GM12878 (cell line): ENCODE results near the gene HID1. TPM values are rescaled to one million over a fixed set of nuclear protein-coding genes. Genes with fewer than 3 reads are reported as not detected.

Experiments used
- ATAC-seq: fragments of 200-7000 bp; cut with Tn5 transposase; 3 replicates; pipeline ENCODE4 v1.9.1; 2020; ENCODE audit warnings: mild to moderate bottlenecking, moderate library complexity
- BruUV-seq: library from RNA; stranded (reverse); fragments of 400-500 nt; replicated peaks from 2 replicates; lab custom pipeline; 2021; lab: Mats Ljungman, UMichigan
- CTCF ChIA-PET: fragments of 300-600 bp; sonication (Branson Sonifier 250); formaldehyde crosslinking; extraction: SDS; loops from one replicate; lab custom pipeline; 2021; ENCODE audit warnings: inconsistent platforms; lab: Yijun Ruan, JAX
- POLR2A ChIA-PET: fragments of 350-600 bp; formaldehyde crosslinking; extraction: SDS; loops from one replicate; lab custom pipeline; 2021; ENCODE audit warnings: inconsistent platforms; lab: Charles Lee
- RAD21 ChIA-PET: fragments of 300-600 bp; sonication (Branson Sonifier 250); formaldehyde crosslinking; loops from one replicate; lab custom pipeline; 2023; ENCODE audit warnings: antibody characterized with exemption; ENCODE audit not compliant: unreplicated experiment; lab: Charles Lee
- SMC1A ChIA-PET: fragments of 300-600 bp; sonication (Branson Sonifier 250); formaldehyde crosslinking; loops from one replicate; lab custom pipeline; 2023; ENCODE audit not compliant: unreplicated experiment, uncharacterized antibody; lab: Charles Lee
- DNase-seq: peaks from one replicate; pipeline ENCODE4 v3.0.0-alpha.2; 2011; ENCODE audit warnings: low read depth, low spot score
- FAIRE-seq: peaks from 3 replicates; lab custom pipeline; 2011; peaks lifted over from hg19 to GRCh38; lab: Jason Lieb, UNC
- H2AFZ ChIP-seq: 2 replicates; pipeline ENCODE4 v1.6.0; 2011; ENCODE audit warnings: low read depth, low read length, control low read depth; ENCODE audit not compliant: control insufficient read depth
- H3K27ac ChIP-seq: 2 replicates; pipeline ENCODE4 v1.5.1; 2011; ENCODE audit warnings: control low read depth; ENCODE audit not compliant: control insufficient read depth, insufficient read depth
- H3K27me3 ChIP-seq, 2 experiments: replicated peaks in 1 of 2; 2 replicates each; pipeline versions ENCODE4 v1.6.0 to v1.6.1; 2011; ENCODE audit warnings: low read length in 1 of 2; ENCODE audit not compliant: control insufficient read depth in 2 of 2, insufficient read depth in 2 of 2
- H3K36me3 ChIP-seq, 2 experiments: 2 replicates each; pipeline ENCODE4 v1.5.1; 2011; ENCODE audit warnings: low read length in 1 of 2; ENCODE audit not compliant: control insufficient read depth in 2 of 2, insufficient read depth in 2 of 2
- H3K4me1 ChIP-seq: 2 replicates; pipeline ENCODE4 v1.6.1; 2011; ENCODE audit warnings: mild to moderate bottlenecking, low read length, moderate library complexity, mixed read lengths; ENCODE audit not compliant: control insufficient read depth, insufficient read depth
- H3K4me2 ChIP-seq: 2 replicates; pipeline ENCODE4 v1.6.0; 2011; ENCODE audit warnings: control low read depth; ENCODE audit not compliant: control insufficient read depth, insufficient read depth
- H3K4me3 ChIP-seq: fragments of 200-600 bp; sonication (generic); 2 replicates; pipeline ENCODE4 v1.5.1; 2016
- H3K79me2 ChIP-seq: 2 replicates; pipeline ENCODE4 v1.6.0; 2011; ENCODE audit warnings: low read length; ENCODE audit not compliant: control insufficient read depth, insufficient read depth
- H3K9ac ChIP-seq: 2 replicates; pipeline ENCODE4 v1.8.0; 2011; ENCODE audit warnings: low read length, control low read depth, mixed read lengths; ENCODE audit not compliant: control insufficient read depth, insufficient read depth
- H3K9me3 ChIP-seq: replicated peaks from 3 replicates; pipeline ENCODE4 v1.5.1; 2011; ENCODE audit warnings: mild to moderate bottlenecking, low read length; ENCODE audit not compliant: control insufficient read depth, insufficient read depth
- H4K20me1 ChIP-seq: 2 replicates; pipeline ENCODE4 v1.6.0; 2011; ENCODE audit not compliant: control insufficient read depth, insufficient read depth
- ASH2L ChIP-seq: fragments of 300-600, 200-600 bp; sonication (generic); IDR thresholded peaks from 2 replicates; pipeline ENCODE4 v1.6.1; 2017; ENCODE audit warnings: low read depth, mild to moderate bottlenecking, borderline replicate concordance
- ATF7 ChIP-seq: fragments of 450-650 bp; IDR thresholded peaks from 2 replicates; pipeline ENCODE4 v1.6.1; 2016; ENCODE audit warnings: low read depth, mild to moderate bottlenecking
- BACH1 ChIP-seq: fragments of 450-650 bp; IDR thresholded peaks from 2 replicates; pipeline ENCODE4 v1.6.1; 2017; ENCODE audit warnings: mild to moderate bottlenecking, borderline replicate concordance
- EGR1 ChIP-seq, 2 experiments: IDR thresholded peaks; 1 replicate in 1 of 2; 2 replicates in 1 of 2; pipeline ENCODE4 v1.6.1; 2011 to 2012; ENCODE audit warnings: low read depth in 2 of 2, low read length in 2 of 2, borderline replicate concordance in 1 of 2, mild to moderate bottlenecking in 1 of 2, moderate library complexity in 1 of 2
- NKRF ChIP-seq: fragments of 450-650 bp; conservative IDR thresholded peaks from 2 replicates; pipeline ENCODE4 v1.6.1; 2017; ENCODE audit warnings: mild to moderate bottlenecking, moderate library complexity
- RFX5 ChIP-seq: IDR thresholded peaks from 2 replicates; pipeline ENCODE4 v1.6.1; 2011; ENCODE audit warnings: low read depth, low read length, improper control_type of control experiment
- RUNX3 ChIP-seq: IDR thresholded peaks from 2 replicates; pipeline ENCODE4 v1.6.1; 2012; ENCODE audit warnings: low read length, inconsistent platforms
- SRF ChIP-seq, 2 experiments: IDR thresholded peaks; 2 replicates each; pipeline ENCODE4 v1.6.1; 2011; ENCODE audit warnings: low read depth in 2 of 2, low read length in 2 of 2, mild to moderate bottlenecking in 1 of 2, moderate library complexity in 1 of 2
- TCF3 ChIP-seq: IDR thresholded peaks from 2 replicates; pipeline ENCODE4 v1.6.1; 2012; ENCODE audit warnings: low read depth, mild to moderate bottlenecking, low read length, borderline replicate concordance; ENCODE audit not compliant: insufficient read depth
- WGBS: methylation state at CpG from one replicate; pipeline ENCODE4 v1.1.6; 2016; ENCODE audit warnings: low lambda C conversion rate; ENCODE audit not compliant: insufficient replicate concordance, insufficient coverage; ENCODE audit errors: missing lambda C conversion rate; 5-methylcytosine and 5-hydroxymethylcytosine counted together
- in situ Hi-C: fragments of 300-500 bp; cut with MboI; formaldehyde crosslinking; loops from 9 replicates; pipeline ENCODE4 v1.14.3; 2018; ENCODE audit warnings: mixed read lengths
- intact Hi-C: fragments of 100-400 bp; cut with micrococcal nuclease; formaldehyde crosslinking; loops from one replicate; pipeline ENCODE4 v1.14.2; 2022; ENCODE audit not compliant: unreplicated experiment
- polyA plus RNA-seq, 11 experiments: library from polyadenylated mRNA; depleted of rRNA in 4 of 11; unstranded in 6 of 11; stranded (reverse) in 5 of 11; fragments of >200 nt; fragmentation: Nextera tagmentation in 4 of 11; fragmentation: Illumina TruSeq in 1 of 11; extraction: Ambion mirVana in 4 of 11; extraction: Trizol in 1 of 11; gene quantifications; 1 replicate in 1 of 11; 2 replicates in 10 of 11; pipeline versions ENCODE4 v1.2.1 to v1.2.3, GENCODE V29; 2011 to 2016; ENCODE audit warnings: inconsistent platforms in 2 of 11, missing spikeins in 2 of 11, low read depth in 1 of 11
- total RNA-seq, 4 experiments: library from RNA; depleted of rRNA in 3 of 4; stranded (reverse); fragments of >200 nt in 3 of 4; fragmentation: Illumina TruSeq in 1 of 4; extraction: Trizol in 1 of 4; gene quantifications; 2 replicates each; pipeline versions ENCODE4 v1.2.1 to v1.2.3, GENCODE V29; 2013 to 2021
- TF ChIP-seq, protein P1 (sequence below): fragments of 450-650 bp; IDR thresholded peaks from 2 replicates; pipeline ENCODE4 v1.6.1; 2017; ENCODE audit warnings: mild to moderate bottlenecking

HID1 gene
- total and polyA plus RNA-seq, 10 of the 15 experiments (the other 5 are each of a cell fraction or from before 2014, with no cell fraction given): 0.04 to 0.77 (median 0.32) TPM; not detected in 2

DNA sequence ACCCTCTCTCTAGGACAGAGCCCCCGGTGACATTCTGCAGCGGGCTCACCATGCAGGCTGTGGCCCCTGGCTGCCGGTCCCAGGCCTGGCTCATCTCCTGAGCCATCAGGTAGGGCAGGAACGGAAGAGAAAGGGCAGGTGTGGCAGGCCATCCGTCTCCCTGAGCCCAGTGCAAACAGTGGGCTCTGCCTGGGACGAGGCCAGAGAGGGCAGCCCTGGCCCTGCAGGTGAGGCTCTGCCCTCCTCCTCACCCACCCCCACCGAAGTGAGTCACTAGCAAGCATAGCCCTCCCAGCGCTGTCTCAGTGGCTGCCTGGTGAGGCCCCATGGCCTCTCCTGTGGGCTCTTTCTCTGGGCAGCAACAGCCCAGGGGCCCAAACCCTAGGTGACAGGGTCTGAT lies 22.4 kb downstream of the HID1 start (continued):
- no peak for TF ChIP-seq TCF3
- TF ChIP-seq RUNX3: no peak
- TF ChIP-seq, protein P1, sequence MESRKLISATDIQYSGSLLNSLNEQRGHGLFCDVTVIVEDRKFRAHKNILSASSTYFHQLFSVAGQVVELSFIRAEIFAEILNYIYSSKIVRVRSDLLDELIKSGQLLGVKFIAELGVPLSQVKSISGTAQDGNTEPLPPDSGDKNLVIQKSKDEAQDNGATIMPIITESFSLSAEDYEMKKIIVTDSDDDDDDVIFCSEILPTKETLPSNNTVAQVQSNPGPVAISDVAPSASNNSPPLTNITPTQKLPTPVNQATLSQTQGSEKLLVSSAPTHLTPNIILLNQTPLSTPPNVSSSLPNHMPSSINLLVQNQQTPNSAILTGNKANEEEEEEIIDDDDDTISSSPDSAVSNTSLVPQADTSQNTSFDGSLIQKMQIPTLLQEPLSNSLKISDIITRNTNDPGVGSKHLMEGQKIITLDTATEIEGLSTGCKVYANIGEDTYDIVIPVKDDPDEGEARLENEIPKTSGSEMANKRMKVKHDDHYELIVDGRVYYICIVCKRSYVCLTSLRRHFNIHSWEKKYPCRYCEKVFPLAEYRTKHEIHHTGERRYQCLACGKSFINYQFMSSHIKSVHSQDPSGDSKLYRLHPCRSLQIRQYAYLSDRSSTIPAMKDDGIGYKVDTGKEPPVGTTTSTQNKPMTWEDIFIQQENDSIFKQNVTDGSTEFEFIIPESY: no peak
- TF ChIP-seq SRF (IDR thresholded peaks at IDR 0.05; ENCODE audit: low read depth in 2 of 2, low read length in 2 of 2): no peak
- no peak for TF ChIP-seq RFX5
- TF ChIP-seq, all 136 proteins: peak for 0

- 40% methylated on average over 12 of the region's 12 CpGs for WGBS
- H3K9me3 ChIP-seq: no peaks in the 10 kb centered on the region
- no peaks in the 10 kb centered on the region for H3K36me3 ChIP-seq
- no peak overlapping the region for H3K4me3 ChIP-seq
- no peaks in the 10 kb centered on the region for H4K20me1 ChIP-seq
- intact Hi-C loops (no loop called here), in situ Hi-C loops (no loop called here)
- H3K4me2 ChIP-seq: no peak overlapping the region
- no peak for FAIRE-seq
- no peak overlapping the region for H2AFZ ChIP-seq
- H3K27ac ChIP-seq: no peak overlapping the region
- H3K9ac ChIP-seq: no peak overlapping the region
- SMC1A ChIA-PET: interaction anchor here (0.9 to 1.6 kb wide), 3 partner anchors 8 to 77 kb away, joined by 3 to 4 read pairs (median 3); partner anchors contain the start of gene FDXR
- RAD21 ChIA-PET: interaction anchor here (0.7 to 1.0 kb wide), 2 partner anchors 11 to 13 kb away, joined by 3 read pairs; no protein-coding TSS in a partner anchor
- CTCF ChIA-PET: interaction anchor here (0.9 to 3.4 kb wide), 5 partner anchors 8 to 87 kb away, joined by 3 to 21 read pairs (median 7); no protein-coding TSS in a partner anchor
- DNase-seq: no peak
- peaks cover 6% of the 10 kb centered on the region; the same call in 1 of the 2 replicates for H3K4me1 ChIP-seq
- POLR2A ChIA-PET: no interaction called here
- H3K27me3 ChIP-seq: no peaks in the 10 kb centered on the region
- BruUV-seq: no TSS peak
- no peaks in the 10 kb centered on the region for H3K79me2 ChIP-seq
- ATAC-seq: no peak
- TF ChIP-seq NKRF (no peak), EGR1 (IDR thresholded peaks at IDR 0.05; ENCODE audit: borderline replicate concordance in 1 of 2, low read depth in 2 of 2, low read length in 2 of 2) (no peak), ASH2L (no peak), ATF7 (no peak), BACH1 (no peak)
- TF ChIP-seq, all 136 proteins: peak for 0
These were observed 23.0 kb downstream of the HID1 start for GRCh38 chr17:74949455-74950115.
